Psoas muscle (tissue), 8 donors: ENCODE data around the gene PRKCD. TPM values are rescaled to one million over a fixed set of nuclear protein-coding genes. Genes with fewer than 3 reads are reported as not detected.

Experiments
- ATAC-seq, 4 donors: fragments of 200-7000 bp; cut with Tn5 transposase; one replicate each; pipeline ENCODE4 v1.9.1; 2020; ENCODE audit warnings: moderate library complexity in 3 of 4, mild to moderate bottlenecking in 2 of 4
- DNase-seq, 2 donors: peaks; one replicate each; pipeline ENCODE4 v3.0.0-alpha.2; 2020
- H3K27ac ChIP-seq: fragments of 200-600 bp; one replicate; pipeline ENCODE4 v1.8.0; 2022
- H3K27me3 ChIP-seq, 3 donors: fragments of 200-600 bp in 1 of 3; one replicate each; pipeline versions ENCODE4 v1.6.1 to v1.8.0; 2013 to 2022; ENCODE audit warnings: low read length in 2 of 3, mild to moderate bottlenecking in 2 of 3, moderate library complexity in 1 of 3; ENCODE audit not compliant: insufficient read depth in 3 of 3
- H3K36me3 ChIP-seq, 2 donors: fragments of 200-600 bp in 1 of 2; one replicate each; pipeline versions ENCODE4 v1.6.1 to v1.8.0; 2013 to 2022; ENCODE audit warnings: low read depth in 1 of 2, mild to moderate bottlenecking in 1 of 2, moderate library complexity in 1 of 2; ENCODE audit not compliant: insufficient read depth in 1 of 2
- H3K4me1 ChIP-seq: fragments of 200-600 bp; one replicate; pipeline ENCODE4 v1.8.0; 2022
- H3K4me3 ChIP-seq: fragments of 200-600 bp; one replicate; pipeline ENCODE4 v1.8.0; 2022; ENCODE audit warnings: mild to moderate bottlenecking
- H3K9me3 ChIP-seq: fragments of 200-600 bp; one replicate; pipeline ENCODE4 v1.8.0; 2022
- WGBS, 3 donors: extraction: QIAGEN DNeasy Blood & Tissue Kit; methylation state at CpG; one replicate each; pipeline versions ENCODE4 v1.1.6 to v1.1.7; 2013; 5-methylcytosine and 5-hydroxymethylcytosine counted together
- intact Hi-C, 2 donors: fragments of 100-400 bp; cut with DNase I; formaldehyde crosslinking; loops; one replicate each; pipeline versions ENCODE4 v1.11.0 to v1.14.2; 2022
- polyA plus RNA-seq, 3 donors: library from polyadenylated mRNA; stranded (reverse); fragments of 200-250 nt; gene quantifications; one replicate each; pipeline ENCODE4 v1.2.3, GENCODE V29; 2013
- total RNA-seq, 4 donors: library from RNA; stranded (reverse); fragmentation: NEBNext Ultra II Directional in 2 of 4; extraction: Animal tissue kit (Norgen Biotek cat#: 25700) in 2 of 4; gene quantifications; one replicate each; pipeline versions ENCODE4 v1.2.1 to v1.2.4, GENCODE V29; 2021 to 2023
- TF ChIP-seq, protein P1 (sequence below): fragments of 200-600 bp; IDR thresholded peaks from one replicate; pipeline ENCODE4 v1.8.0; 2022; ENCODE audit warnings: antibody characterized with exemption
- donor health status: healthy with polysubstance abuse.
- donor health status: DM: no; HTN: no; CAD: no; lungs with moderate emphysema.
- donor health status: Bipolar disorder and iron deficiency.
- donor health status: healthy.
- donor health status: DM: yes; HTN: yes; CAD: no.
- donor health status: DM: no; HTN: no; CAD: no.
- donor health status: DM: no; HTN: no; CAD: no.
- donor health status: DM: yes; HTN: yes; CAD: no.

PRKCD gene
- total and polyA plus RNA-seq, 7 donors = 3.2 to 8.4 (median 4.4) TPM

DNA sequence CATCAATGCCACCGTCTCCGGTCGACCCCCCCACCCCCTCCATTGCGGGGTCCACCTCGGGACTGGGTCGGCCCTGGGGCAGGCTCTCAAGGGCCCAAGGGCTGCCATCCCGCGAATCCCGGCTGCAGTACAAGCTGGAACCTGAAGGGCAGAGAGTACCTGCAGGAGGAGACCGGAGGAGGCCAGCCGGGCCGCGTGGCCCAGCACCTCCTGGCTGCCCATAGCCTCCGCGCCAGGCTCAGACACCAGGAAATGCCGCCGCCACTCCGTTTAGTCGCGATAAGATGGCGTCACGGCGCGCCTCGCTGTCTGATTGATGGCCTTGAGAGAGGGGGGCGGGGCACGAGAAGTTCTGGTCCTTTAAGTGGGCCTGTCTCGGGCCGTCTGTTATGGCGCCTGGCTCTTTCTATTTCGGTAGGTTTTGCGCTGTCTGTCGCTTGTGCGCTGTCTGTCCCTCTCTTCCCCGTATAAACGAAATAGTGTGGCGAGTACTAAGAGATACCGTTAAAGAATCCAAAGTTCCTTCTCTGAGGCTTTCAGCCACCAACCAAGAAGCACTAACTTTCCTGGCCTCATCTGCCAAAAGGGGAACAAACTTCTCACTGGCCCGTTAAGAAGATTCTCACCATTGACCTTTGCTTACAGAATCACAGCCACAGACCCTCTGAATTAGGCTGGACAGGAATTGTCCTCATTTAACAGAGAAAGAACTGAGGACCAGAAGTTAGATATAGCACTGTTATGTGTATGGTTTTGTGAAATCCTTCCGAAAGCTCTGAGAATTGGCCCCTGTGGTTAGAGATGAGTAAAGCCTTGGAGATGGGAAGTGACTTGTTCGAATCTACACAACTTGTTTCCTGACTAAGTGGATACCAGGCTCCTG is 30.6 kb upstream of the PRKCD start, which contains the start of gene RFT1:
RFT1 (minus strand) TSS at position 257 of the 883 bp plus-strand sequence; CDS start at position 222, 35 bp downstream.
- Histone ChIP-seq H3K9me3 (no peaks in the 10 kb centered on the region), H3K27me3 (no peaks in the 10 kb centered on the region), H3K27ac (peak within 1 kb of the TSS; percentile 91), H3K36me3 (peaks cover 0 to 20% of the 10 kb centered on the region in 2 donors), H3K4me1 (peaks cover 30% of the 10 kb centered on the region), H3K4me3 (peak within 1 kb of the TSS; percentile 77)
- intact Hi-C loops = loop anchor here in 1 of 2 donors (5.0 kb wide), 1 partner anchor 67 kb away; no protein-coding TSS in a partner anchor
- ATAC-seq (peak; percentile 92 to 95 (median 94)), DNase-seq (peak; percentile 99)
- TF ChIP-seq, protein P1, sequence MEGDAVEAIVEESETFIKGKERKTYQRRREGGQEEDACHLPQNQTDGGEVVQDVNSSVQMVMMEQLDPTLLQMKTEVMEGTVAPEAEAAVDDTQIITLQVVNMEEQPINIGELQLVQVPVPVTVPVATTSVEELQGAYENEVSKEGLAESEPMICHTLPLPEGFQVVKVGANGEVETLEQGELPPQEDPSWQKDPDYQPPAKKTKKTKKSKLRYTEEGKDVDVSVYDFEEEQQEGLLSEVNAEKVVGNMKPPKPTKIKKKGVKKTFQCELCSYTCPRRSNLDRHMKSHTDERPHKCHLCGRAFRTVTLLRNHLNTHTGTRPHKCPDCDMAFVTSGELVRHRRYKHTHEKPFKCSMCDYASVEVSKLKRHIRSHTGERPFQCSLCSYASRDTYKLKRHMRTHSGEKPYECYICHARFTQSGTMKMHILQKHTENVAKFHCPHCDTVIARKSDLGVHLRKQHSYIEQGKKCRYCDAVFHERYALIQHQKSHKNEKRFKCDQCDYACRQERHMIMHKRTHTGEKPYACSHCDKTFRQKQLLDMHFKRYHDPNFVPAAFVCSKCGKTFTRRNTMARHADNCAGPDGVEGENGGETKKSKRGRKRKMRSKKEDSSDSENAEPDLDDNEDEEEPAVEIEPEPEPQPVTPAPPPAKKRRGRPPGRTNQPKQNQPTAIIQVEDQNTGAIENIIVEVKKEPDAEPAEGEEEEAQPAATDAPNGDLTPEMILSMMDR = no peak
- WGBS, 3 donors = 2 to 3% (median 3%) methylated on average over 41 of the region's 41 CpGs

DNA sequence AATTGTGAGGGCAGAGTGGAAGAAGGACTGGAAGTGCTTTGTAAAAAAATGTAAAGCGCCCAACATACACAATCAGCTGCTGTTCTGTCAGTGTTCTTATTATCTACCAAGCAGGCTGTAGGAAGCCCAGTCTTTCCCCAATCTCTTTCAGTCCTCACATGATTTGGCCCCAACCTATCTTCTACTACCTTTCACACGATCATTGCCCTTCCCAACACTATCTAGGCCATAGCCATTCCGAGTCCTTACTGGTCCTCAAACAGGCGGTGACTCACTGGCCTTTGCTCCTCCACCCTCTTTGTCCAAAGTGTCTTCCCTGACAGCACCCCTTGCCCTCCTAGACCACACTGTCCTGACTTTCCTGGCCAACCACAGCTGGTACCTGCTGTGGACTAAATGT is 29.9 kb upstream of the PRKCD start:
- WGBS, 3 donors = 86 to 91% (median 87%) methylated on average over 4 of the region's 4 CpGs
- H3K4me3 ChIP-seq = peak overlapping the region; percentile 77
- H3K4me1 ChIP-seq = peaks cover 30% of the 10 kb centered on the region
- DNase-seq (no peak), ATAC-seq (peak in 3 of 4 donors; percentile 19 to 45 (median 20))
- H3K27me3 ChIP-seq = no peaks in the 10 kb centered on the region
- peak overlapping the region; percentile 91 for H3K27ac ChIP-seq
- H3K9me3 ChIP-seq = no peaks in the 10 kb centered on the region
- intact Hi-C loops = loop anchor here in 1 of 2 donors (5.0 kb wide), 1 partner anchor 66 kb away; no protein-coding TSS in a partner anchor
- TF ChIP-seq, protein P1 = no peak
- H3K36me3 ChIP-seq = peaks cover 0 to 13% of the 10 kb centered on the region in 2 donors

DNA sequence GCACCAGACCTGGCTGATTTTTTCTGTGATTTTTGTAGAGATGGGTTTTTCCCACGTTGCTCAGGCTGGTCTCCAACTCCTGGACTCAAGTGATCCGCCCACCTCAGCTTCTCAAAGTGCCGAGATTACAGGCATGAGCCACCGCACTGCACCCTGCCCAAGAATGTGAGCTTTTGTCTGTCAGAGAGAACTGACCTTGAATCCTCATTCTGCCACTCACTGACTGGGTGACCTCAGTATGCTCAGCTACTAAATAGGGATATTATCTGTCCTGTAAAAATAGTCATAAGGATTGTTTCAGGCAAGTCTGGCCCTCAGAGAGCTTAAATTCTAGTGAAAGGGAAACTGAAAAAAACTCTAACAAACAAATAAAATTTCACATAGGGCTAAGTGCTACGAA is 28.7 kb upstream of the PRKCD start:
- Histone ChIP-seq H3K9me3 (no peaks in the 10 kb centered on the region), H3K27me3 (no peaks in the 10 kb centered on the region), H3K36me3 (peaks cover 0 to 3% of the 10 kb centered on the region in 2 donors), H3K27ac (no peak overlapping the region), H3K4me3 (no peak overlapping the region), H3K4me1 (peaks cover 30% of the 10 kb centered on the region)
- 70 to 78% (median 75%) methylated on average over 5 of the region's 5 CpGs for WGBS, 3 donors
- intact Hi-C loops = loop anchor here in 1 of 2 donors (5.0 kb wide), 1 partner anchor 65 kb away; no protein-coding TSS in a partner anchor
- TF ChIP-seq, protein P1 = no peak
- no peak for DNase-seq
- ATAC-seq = no peak

DNA sequence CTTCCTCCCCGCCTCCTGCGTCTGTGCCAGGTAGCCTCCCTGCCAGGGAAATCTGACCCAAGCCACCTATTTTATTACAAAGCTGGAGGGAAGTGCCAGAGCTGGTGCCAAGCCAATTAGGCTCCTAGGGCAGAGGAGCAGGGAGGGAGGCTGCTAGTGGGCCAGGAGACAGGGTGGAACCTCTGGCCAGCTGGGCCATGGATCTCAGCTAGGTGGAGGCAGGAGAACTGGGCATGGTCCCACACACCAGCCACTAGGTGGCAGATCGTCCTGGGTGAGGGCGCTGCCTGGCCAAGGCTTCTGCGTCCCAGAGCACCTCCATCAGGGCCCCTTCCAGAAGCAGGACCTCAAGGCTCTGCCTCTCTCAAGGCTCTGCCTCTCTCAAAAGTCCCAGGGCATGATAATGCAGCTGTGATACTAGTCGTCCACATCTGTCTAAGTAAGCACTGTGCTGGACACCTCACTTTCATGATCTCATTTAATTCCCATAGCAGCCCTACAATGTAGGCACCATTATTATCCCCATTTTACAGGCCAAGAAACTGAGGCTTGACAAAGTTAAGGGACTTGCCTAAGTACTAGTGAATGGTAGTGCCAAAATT is 26.3 kb upstream of the PRKCD start:
- H3K27me3 ChIP-seq = no peaks in the 10 kb centered on the region
- WGBS, 3 donors = 8 to 15% (median 11%) methylated on average over 6 of the region's 6 CpGs
- peaks cover 25% of the 10 kb centered on the region for H3K4me1 ChIP-seq
- intact Hi-C loops = loop anchor here in 1 of 2 donors (5.0 kb wide), 1 partner anchor 63 kb away; no protein-coding TSS in a partner anchor
- no peak overlapping the region for H3K4me3 ChIP-seq
- TF ChIP-seq, protein P1 = peak; percentile 81
- DNase-seq = peak; percentile 70 to 89
- no peak overlapping the region for H3K27ac ChIP-seq
- H3K9me3 ChIP-seq = no peaks in the 10 kb centered on the region
- H3K36me3 ChIP-seq = no peaks in the 10 kb centered on the region
- ATAC-seq = peak; percentile 77 to 86 (median 82)
